Stimulated activated effector memory CD8-positive, alpha-beta T cell treated with anti-CD3 and anti-CD28 coated beads, Interleukin-12 subunit alpha, Interleukin-12 subunit beta, amount 100 ng/mL, for 72 hours (primary cell): Measurements from ENCODE around the gene STK38L.
"Not testable (repeated sequence)": the region's sequence is repeated elsewhere in the genome, so short reads cannot be mapped to it uniquely, and the experiment has no call there.

Source experiments
- ATAC-seq: fragments of 150-1000 bp; cut with Tn5 transposase; 2 replicates; pipeline ENCODE4 v1.10.0; 2021
- DNase-seq, 2 donors: peaks; one replicate each; pipeline ENCODE4 v3.0.0; 2021 to 2022; ENCODE audit warnings: low spot score in 2 of 2
- H3K27ac Mint-ChIP-seq: one replicate; pipeline ENCODE4 v1.8.0; 2022; ENCODE audit warnings: mild to moderate bottlenecking, mixed read lengths
- H3K36me3 Mint-ChIP-seq: one replicate; pipeline ENCODE4 v1.8.0; 2022; ENCODE audit warnings: mild to moderate bottlenecking, mixed read lengths
- H3K4me1 Mint-ChIP-seq: one replicate; pipeline ENCODE4 v1.8.0; 2022; ENCODE audit warnings: mixed read lengths
- H3K4me3 Mint-ChIP-seq: one replicate; pipeline ENCODE4 v1.8.0; 2022; ENCODE audit warnings: mild to moderate bottlenecking, mixed read lengths
- H3K9me3 Mint-ChIP-seq: one replicate; pipeline ENCODE4 v1.8.0; 2022; ENCODE audit warnings: mixed read lengths

Gene STK38L

DNA sequence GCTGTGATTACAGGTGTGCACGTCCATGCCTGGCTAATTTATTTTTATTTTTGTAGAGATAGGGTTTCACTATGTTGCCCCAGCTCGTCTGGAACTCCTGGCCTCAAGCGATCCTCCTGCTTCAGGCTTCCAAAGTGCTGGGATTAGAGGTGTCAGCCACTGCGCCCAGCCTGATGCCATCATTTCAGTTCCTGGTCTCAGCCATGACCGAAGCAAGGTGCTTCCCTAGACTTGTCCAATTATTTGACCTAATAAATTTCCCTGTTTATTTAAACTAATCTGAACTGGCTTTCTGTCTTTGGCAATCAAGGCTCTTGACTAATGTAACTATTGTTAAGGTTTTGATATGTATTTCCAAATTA is 24.4 kb upstream of the STK38L start:
- Mint-ChIP-seq H3K36me3 (no peaks in the 10 kb centered on the region), H3K9me3 (no peaks in the 10 kb centered on the region), H3K27ac (peak overlapping the region; percentile 73), H3K4me1 (peaks cover 16% of the 10 kb centered on the region), H3K4me3 (no peak overlapping the region)
- no peak for ATAC-seq
- no peak for DNase-seq

DNA sequence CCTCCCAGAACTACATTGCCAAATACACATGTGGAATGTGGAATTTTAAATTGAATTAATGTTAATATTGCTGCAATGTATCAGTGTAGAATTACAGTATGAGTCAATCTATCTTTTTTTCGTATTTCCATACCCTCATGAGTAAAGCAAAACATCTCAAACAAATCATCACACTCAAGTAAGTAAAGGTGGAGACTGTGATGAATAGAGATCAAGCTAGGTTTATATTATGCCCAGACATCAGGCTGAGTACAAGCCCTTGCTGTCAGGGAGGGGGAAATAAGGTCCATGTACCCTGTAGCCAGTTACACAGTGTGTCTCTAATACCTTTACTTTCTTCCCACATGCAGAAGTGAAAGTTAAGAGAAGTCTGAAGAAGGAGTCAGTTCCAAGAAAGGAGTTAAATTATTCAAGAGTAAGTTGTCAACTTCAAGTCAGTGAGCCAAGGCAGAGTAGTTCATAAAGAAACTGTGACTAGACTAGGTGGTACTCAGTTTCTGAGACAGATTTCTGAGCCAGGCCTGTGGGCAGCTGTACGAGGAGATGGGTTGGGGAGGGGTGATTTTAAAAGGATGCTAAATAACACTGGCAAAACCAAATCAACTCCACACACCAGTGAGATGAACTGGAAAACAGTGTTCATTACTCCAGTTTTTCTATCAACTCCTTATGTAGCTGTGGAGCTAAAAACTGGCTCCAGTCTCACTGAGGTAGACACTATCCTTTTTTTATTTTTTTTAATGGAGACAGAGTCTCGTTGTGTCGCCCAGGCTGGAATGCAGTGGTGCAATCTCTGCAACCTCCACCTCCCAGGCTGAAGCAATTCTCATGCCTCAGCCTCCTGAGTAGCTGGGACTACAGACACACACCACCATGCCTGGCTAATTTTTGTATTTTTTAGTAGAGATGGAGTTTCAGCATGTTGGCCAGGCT is 23.8 kb upstream of the STK38L start:
- ATAC-seq (peak; percentile 93), DNase-seq (no peak)
- H3K9me3 Mint-ChIP-seq = no peaks in the 10 kb centered on the region
- no peak overlapping the region for H3K4me3 Mint-ChIP-seq
- H3K36me3 Mint-ChIP-seq = no peaks in the 10 kb centered on the region
- peak overlapping the region; percentile 73 for H3K27ac Mint-ChIP-seq
- H3K4me1 Mint-ChIP-seq = peaks cover 16% of the 10 kb centered on the region

DNA sequence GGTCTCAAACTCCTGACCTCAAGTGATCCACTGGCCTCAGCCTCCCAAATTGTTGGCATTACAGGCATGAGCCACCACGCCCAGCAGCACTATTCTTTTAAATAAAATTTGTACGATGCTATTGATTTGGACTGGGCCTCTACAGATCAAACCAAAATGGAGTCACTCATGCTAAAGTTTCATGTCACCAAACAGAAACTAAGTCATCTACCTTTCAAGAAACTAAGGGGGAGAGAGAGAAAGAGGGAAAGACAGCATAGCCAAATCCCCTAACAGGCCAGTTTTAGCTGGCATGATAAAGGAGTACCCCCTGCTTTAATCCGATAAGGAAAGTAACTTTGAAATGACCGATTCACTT is 23.1 kb upstream of the STK38L start:
- no peak overlapping the region for H3K4me3 Mint-ChIP-seq
- no peaks in the 10 kb centered on the region for H3K36me3 Mint-ChIP-seq
- ATAC-seq (no peak), DNase-seq (no peak)
- no peaks in the 10 kb centered on the region for H3K9me3 Mint-ChIP-seq
- no peak overlapping the region for H3K27ac Mint-ChIP-seq
- H3K4me1 Mint-ChIP-seq = peaks cover 16% of the 10 kb centered on the region

DNA sequence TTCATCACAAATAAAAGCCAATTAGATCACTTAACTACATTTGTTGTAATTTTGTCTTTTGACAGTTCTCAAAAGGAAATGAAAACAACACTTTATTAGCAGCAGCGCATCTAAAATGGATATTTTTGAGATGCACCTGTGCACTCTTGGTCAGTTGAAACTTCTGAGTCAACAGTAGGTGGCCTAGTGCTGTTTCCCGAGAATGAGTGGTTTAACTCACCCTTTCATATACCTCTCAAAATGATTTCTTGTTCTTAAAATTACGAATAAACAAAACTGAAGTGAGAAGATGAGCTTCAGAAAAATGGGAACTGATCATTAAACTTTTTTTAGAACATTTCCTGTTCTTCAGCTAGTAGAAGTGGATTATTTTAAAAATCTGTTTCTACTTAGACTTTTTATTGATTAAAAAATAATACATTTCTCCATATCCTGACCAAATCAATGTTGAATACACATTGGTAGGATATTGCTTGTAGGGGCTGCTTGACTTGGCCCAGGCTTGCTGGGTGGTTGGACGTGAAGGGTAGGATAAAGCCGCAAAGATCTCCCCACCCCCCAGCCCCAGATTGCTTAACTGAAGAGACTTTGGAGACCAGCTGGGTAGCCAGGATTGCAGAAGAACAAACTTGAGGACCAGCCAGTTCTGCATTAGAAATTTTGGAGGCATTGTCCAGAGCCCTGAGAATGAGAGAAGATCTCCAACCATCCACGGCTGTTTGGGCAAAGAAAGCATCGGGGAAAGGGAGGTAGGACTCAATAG is 22.3 kb upstream of the STK38L start:
- ATAC-seq (peak; percentile 61), DNase-seq (no peak)
- H3K36me3 Mint-ChIP-seq = no peaks in the 10 kb centered on the region
- peaks cover 16% of the 10 kb centered on the region for H3K4me1 Mint-ChIP-seq
- no peak overlapping the region for H3K4me3 Mint-ChIP-seq
- H3K27ac Mint-ChIP-seq = no peak overlapping the region
- no peaks in the 10 kb centered on the region for H3K9me3 Mint-ChIP-seq

DNA sequence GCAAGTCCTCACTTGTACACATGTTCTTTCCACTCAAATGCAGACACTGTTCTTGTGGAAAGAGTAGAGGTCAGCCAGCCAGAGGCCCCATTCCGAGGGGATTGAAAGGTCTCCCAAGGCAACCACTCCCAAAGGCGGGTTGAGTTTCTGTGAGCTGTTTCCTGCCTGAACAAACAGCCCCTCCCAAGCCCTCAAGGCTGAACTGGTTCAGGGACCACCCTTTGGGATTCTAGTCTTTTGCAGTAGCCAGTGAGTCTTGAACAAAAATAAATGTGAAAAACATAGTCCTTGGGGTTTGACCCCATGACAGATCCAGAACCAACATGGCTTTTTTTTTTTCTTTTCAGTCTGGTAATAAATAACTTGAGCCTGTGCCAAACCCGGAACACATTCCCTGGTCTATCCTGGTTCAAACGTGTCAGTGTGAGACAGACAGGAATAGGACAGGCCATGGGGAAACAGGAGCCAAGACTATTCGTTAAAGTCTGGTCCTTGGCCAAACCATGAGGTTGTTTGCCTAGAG is 17.6 kb upstream of the STK38L start:
- Mint-ChIP-seq H3K36me3 (no peaks in the 10 kb centered on the region), H3K4me1 (no peaks in the 10 kb centered on the region), H3K27ac (no peak overlapping the region), H3K4me3 (no peak overlapping the region), H3K9me3 (no peaks in the 10 kb centered on the region)
- ATAC-seq (no peak), DNase-seq (no peak)

DNA sequence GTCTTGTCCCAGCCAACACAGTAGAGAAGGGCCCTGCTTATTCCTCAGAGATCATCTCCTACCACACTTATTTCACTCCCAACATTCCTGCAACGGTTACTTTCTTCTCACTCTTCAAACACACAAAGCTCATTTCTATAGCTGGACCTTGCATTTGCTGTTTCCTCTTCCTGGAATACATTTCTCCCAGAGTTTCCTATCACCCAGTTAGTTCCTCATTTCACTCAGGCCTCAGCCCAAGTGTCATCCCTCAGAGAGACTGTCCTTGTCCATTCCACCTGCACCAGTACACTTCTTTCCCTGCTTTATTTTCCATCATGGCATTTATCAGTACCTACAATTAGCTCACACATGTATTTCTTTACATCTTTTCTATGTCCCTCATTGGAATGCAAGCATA is 14.7 kb upstream of the STK38L start:
- DNase-seq = no peak
- Mint-ChIP-seq H3K4me3 (no peak overlapping the region), H3K9me3 (peaks cover 5% of the 10 kb centered on the region)

DNA sequence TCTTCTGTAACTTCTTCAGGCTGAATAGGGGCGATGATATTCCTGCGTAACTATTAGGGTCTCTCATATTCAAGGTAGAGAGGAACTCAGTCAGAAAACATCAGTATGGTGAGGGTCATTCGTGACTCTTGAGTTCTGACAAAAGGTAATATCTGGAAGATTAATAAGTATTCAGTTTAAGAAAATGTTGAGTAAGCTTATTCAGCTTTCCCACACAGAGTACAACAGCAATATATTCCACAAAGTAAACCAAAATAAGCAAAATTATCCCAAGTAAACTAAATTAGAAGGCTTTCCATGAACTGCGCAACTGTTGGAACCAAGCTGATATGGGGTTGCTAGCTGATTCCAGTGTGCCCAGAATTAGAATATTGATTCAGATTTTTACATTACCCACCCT is 12.7 kb upstream of the STK38L start:
- not testable (repeated sequence) for DNase-seq, H3K4me1 Mint-ChIP-seq, ATAC-seq, H3K27ac Mint-ChIP-seq, H3K36me3 Mint-ChIP-seq, H3K9me3 Mint-ChIP-seq, H3K4me3 Mint-ChIP-seq

More for the DNA sequence above, 14.7 kb upstream of the STK38L start:
- no peaks in the 10 kb centered on the region for H3K4me1 Mint-ChIP-seq
- H3K27ac Mint-ChIP-seq = no peak overlapping the region
- no peak for ATAC-seq
- H3K36me3 Mint-ChIP-seq = no peaks in the 10 kb centered on the region

DNA sequence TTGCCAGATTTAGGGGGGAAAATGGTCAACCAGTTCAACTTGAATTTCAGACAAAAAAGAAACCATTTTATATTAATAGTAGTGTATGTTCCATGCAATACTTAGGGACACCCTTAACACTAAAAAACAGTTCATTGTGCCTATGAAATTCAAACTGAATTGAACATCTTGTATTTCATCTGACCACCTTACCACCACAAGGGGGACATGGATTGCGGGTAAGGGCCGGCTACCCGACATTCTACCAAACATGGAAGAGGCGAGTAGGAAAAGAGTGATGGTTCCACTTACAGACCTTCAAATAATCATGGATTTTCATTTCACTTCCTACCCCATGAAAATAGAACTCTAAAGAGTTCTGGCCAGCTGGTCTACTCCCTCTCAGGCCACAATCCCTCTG is 10.3 kb upstream of the STK38L start:
- Mint-ChIP-seq H3K36me3 (no peaks in the 10 kb centered on the region), H3K4me1 (peaks cover 7% of the 10 kb centered on the region), H3K27ac (no peak overlapping the region), H3K4me3 (no peak overlapping the region), H3K9me3 (peaks cover 5% of the 10 kb centered on the region)
- ATAC-seq (no peak), DNase-seq (no peak)

DNA sequence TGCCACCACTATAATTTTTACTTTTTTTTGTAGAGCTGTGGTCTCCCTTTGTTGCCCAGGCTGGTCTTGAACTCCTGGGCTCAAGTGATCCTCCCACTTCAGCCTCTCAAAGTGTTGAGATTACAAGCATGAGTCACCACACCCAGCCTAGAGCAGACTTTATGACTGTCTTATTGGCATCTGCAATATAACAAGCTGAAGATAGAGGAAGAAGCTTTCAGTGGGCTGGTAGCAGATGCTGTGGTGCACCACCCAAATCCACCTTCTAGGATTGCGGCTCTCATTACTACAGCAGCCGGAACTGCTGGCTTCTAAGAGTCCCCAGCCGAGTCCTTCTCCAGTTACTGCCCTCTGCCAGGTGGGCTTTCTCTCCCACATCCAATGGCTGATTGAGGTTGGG is 7.6 kb upstream of the STK38L start:
- ATAC-seq (peak; percentile 81), DNase-seq (no peak)
- H3K4me3 Mint-ChIP-seq = no peak overlapping the region
- no peaks in the 10 kb centered on the region for H3K36me3 Mint-ChIP-seq
- no peak overlapping the region for H3K27ac Mint-ChIP-seq
- peaks cover 5% of the 10 kb centered on the region for H3K9me3 Mint-ChIP-seq
- peaks cover 7% of the 10 kb centered on the region for H3K4me1 Mint-ChIP-seq

DNA sequence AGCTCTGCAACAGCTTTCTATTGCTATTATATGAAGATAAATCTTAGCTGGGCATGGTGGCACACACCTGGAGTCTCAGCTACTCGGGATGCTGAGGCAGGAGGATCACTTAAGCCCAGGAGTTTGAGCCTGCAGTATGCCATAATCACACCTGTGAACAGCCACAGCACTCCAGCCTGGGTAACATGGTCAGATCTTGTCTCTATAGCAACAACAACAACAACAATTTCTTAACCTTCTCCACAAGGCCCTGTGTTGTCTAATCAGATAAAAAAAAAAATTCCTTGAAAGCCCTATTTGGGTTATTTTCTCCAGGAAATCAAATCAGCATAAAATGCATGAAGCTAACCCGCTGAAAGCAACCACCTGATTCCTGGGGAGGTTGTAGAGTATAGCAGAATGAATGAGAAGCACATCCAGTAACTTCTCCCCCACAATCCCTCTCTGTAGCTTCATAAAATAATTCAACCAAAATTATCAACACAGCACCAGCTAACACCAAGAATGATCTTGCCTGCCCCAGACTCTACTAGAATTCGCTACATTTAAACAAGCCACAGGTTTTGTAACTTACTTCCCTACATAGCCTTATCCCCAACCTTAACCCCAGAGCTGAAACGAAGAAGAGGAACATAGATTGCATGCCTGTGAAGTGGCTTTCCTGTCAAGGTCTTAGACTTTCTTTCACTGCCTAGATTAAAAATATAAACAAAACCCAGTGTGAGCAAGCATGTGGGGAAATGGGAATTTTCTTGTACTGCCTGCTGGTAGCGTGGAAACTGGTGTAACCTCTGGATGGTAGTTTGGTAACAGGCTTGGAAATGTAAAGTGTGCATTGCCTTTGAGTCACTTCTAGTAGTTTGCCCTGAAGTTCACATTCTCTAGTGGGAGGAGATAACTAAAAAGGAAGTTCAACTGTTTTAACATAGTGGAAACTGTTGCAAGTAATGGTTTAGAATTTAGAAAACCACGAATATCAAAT is 6.0 kb upstream of the STK38L start:
- peak; percentile 39 for ATAC-seq
- no peak overlapping the region for H3K4me3 Mint-ChIP-seq
- H3K9me3 Mint-ChIP-seq = peaks cover under 1% of the 10 kb centered on the region
- no peak overlapping the region for H3K27ac Mint-ChIP-seq
- no peak for DNase-seq
- H3K4me1 Mint-ChIP-seq = peaks cover 7% of the 10 kb centered on the region
- no peaks in the 10 kb centered on the region for H3K36me3 Mint-ChIP-seq

DNA sequence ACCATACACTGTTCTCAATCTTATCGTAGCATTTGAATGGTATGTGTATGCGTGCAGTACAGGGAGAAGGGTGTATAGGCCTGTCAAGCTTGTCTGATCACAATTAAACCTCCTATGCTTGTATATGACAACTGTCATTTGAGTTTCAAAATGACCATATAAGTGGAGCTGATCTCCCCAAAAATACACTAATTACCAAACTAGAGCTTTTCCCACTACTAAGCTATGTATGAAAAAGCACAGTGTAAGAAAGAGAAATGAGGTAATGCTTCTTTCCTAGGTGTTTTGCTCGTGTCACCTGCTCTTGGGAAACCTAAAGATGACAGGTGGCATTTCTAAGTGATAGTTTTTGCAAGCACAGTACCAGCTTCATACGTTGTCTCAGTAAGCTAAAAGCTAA is 1.1 kb upstream of the STK38L start:
- Mint-ChIP-seq H3K36me3 (peaks cover 13% of the 10 kb centered on the region), H3K9me3 (no peaks in the 10 kb centered on the region), H3K4me3 (peak overlapping the region; percentile 99), H3K4me1 (peaks cover 26% of the 10 kb centered on the region), H3K27ac (no peak overlapping the region)
- DNase-seq = no peak
- peak; percentile 5 for ATAC-seq

DNA sequence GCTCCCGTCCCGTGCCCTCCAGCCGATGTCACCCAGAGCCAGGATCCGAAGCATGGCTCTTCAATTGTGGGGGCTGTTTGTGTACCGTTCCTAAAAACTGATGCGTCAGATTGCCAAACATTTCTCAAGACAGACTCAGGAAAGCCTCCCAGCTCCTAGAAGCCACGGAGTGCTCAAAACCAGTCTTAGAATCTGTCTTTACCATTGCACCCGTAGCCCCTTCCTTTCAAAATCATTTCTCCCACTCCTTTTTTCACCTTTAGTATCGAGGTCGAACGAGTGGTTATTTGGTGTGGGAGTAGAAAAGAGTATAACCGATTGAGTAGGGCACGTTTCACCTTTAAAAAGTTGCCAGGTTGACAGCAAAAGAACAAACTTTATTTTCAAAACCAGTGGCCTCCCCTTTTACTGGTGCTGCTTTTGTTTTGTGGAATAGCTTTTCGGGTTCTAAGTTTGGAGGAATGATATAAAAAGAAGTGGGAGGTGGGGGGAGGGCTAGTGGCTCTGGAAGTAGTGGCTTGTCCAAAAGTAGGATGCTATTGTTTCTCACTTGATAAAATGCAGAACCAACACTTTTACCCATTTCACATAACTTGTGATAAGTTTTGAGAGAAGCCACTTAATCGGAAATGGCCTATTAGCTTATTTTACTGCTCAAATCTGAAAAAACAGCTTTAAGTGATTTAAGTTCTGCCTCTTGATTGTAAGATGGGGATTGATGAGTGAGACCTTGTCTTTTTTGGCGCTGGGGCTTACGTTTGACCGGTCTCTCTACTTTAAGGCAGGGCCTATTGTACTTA is 803 bp downstream of the STK38L start:
- no peak for DNase-seq
- peak overlapping the region; percentile 96 for H3K27ac Mint-ChIP-seq
- no peak for ATAC-seq
- no peaks in the 10 kb centered on the region for H3K9me3 Mint-ChIP-seq
- H3K4me1 Mint-ChIP-seq = peaks cover 22% of the 10 kb centered on the region
- H3K4me3 Mint-ChIP-seq = peak overlapping the region; percentile 99
- H3K36me3 Mint-ChIP-seq = peaks cover 13% of the 10 kb centered on the region

DNA sequence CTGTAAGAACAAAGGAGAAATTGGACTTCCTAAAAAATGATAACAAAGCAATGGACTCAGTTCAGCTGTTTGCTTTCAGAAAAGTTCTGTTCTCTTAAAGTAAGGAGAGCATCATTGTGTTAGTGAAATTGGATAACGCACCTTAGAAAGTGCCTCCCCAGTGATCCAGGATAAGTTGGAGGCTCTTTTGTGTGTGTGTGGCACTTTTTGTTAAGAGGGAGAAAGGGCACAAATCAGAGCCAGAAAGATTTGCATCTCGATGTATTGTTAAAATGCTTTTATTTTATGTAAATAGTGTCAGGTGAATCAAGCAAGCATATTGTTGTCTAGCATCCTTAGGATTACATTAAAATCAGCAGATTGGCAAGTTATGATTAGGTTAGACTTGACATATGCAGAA is 2.1 kb downstream of the STK38L start:
- H3K27ac Mint-ChIP-seq = no peak overlapping the region
- DNase-seq (no peak), ATAC-seq (no peak)
- H3K36me3 Mint-ChIP-seq = peaks cover 13% of the 10 kb centered on the region
- peaks cover 26% of the 10 kb centered on the region for H3K4me1 Mint-ChIP-seq
- H3K9me3 Mint-ChIP-seq = no peaks in the 10 kb centered on the region
- peak overlapping the region; percentile 99 for H3K4me3 Mint-ChIP-seq

DNA sequence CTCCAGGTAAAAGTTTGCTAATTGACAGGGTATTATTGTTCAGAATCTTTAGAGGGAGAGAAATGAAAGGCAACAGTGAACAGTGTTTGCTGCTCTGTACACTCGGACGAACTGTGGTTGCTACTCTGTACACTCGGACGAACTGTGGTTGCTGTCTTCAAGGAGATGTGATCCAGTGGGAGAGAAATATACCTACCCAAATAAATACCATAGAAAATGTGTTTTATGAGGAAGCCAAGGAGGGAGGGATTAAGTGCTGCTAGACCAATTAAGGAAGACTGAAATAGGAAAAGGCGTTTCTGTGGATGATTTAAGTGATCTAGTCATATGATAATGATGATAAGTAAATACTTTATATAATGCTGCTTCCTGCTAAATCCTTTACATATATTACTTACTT is 2.7 kb downstream of the STK38L start:
- H3K9me3 Mint-ChIP-seq = no peaks in the 10 kb centered on the region
- no peak overlapping the region for H3K4me3 Mint-ChIP-seq
- DNase-seq (no peak), ATAC-seq (no peak)
- no peak overlapping the region for H3K27ac Mint-ChIP-seq
- H3K36me3 Mint-ChIP-seq = peaks cover 13% of the 10 kb centered on the region
- H3K4me1 Mint-ChIP-seq = peaks cover 28% of the 10 kb centered on the region
